PC-9 (cell line): ENCODE results near the gene DNASE1L3.

Experiments used
- CTCF ChIP-seq: fragments of 200-600 bp; sonication (generic); conservative IDR thresholded peaks from 2 replicates; pipeline ENCODE4 v1.6.1; 2017; ENCODE audit warnings: mixed run types, antibody characterized with exemption, mild to moderate bottlenecking, moderate library complexity
- EZH2 ChIP-seq: fragments of 200-600 bp; sonication (generic); IDR thresholded peaks from 2 replicates; pipeline ENCODE4 v1.8.0; 2017; ENCODE audit warnings: antibody characterized with exemption, low read depth

- TF ChIP-seq CTCF, result no peak
- no peak for TF ChIP-seq EZH2
Measured at GRCh38 chr3:58154626-58155449, 55.9 kb downstream of the DNASE1L3 start.
